Uterus (tissue), 4 donors: ENCODE results near the gene TIMM44. TPM values are rescaled to one million over a fixed set of nuclear protein-coding genes. Genes with fewer than 3 reads are reported as not detected.

Experiments
- DNase-seq, 2 donors: peaks; one replicate each; pipeline ENCODE4 v3.0.0-alpha.2; 2019 to 2020
- H3K27ac ChIP-seq, 2 donors: fragments of 200-600 bp; sonication (generic); 1 replicate in 1 of 2; 2 replicates in 1 of 2; pipeline ENCODE4 v1.5.1; 2016 to 2018
- H3K27me3 ChIP-seq, 2 donors: fragments of 200-600 bp; sonication (generic); one replicate each; pipeline ENCODE4 v1.5.1; 2018 to 2019; ENCODE audit warnings: control low read depth in 1 of 2
- H3K36me3 ChIP-seq, 2 donors: fragments of 200-600 bp; sonication (generic); one replicate each; pipeline ENCODE4 v1.5.1; 2019; ENCODE audit warnings: control low read depth in 1 of 2
- H3K4me1 ChIP-seq, 2 donors: fragments of 200-600 bp; sonication (generic); one replicate each; pipeline ENCODE4 v1.5.1; 2018 to 2019; ENCODE audit warnings: control low read depth in 1 of 2
- H3K4me3 ChIP-seq, 2 donors: fragments of 200-600 bp; sonication (generic); 1 replicate in 1 of 2; 2 replicates in 1 of 2; pipeline ENCODE4 v1.5.1; 2018 to 2019; ENCODE audit warnings: mild to moderate bottlenecking in 1 of 2
- H3K9me3 ChIP-seq, 2 donors: fragments of 200-600 bp; sonication (generic); one replicate each; pipeline ENCODE4 v1.5.1; 2019; ENCODE audit warnings: control low read depth in 1 of 2
- POLR2A ChIP-seq, 2 donors: fragments of 450-650 bp; IDR thresholded peaks; one replicate each; pipeline ENCODE4 v1.6.1; 2016; ENCODE audit warnings: antibody characterized with exemption in 2 of 2, mild to moderate bottlenecking in 1 of 2, moderate library complexity in 1 of 2
- intact Hi-C: fragments of 100-400 bp; cut with DNase I; formaldehyde crosslinking; loops from one replicate; pipeline ENCODE4 v1.15.1; 2023; ENCODE audit warnings: low total_unique reads
- total RNA-seq, 4 donors: library from RNA; depleted of rRNA in 3 of 4; stranded (reverse); fragments of >200 nt in 3 of 4; gene quantifications; one replicate each; pipeline versions ENCODE4 v1.1.0 to v1.2.4, GENCODE V29; 2014 to 2023
- TF ChIP-seq, protein P1 (sequence below), 4 experiments: fragments of 200-600 bp in 2 of 4; fragments of 450-650 bp in 2 of 4; sonication (generic) in 2 of 4; IDR thresholded peaks; one replicate each; pipeline ENCODE4 v1.5.1; 2016 to 2019; ENCODE audit warnings: antibody characterized with exemption in 4 of 4, mild to moderate bottlenecking in 2 of 4, moderate library complexity in 1 of 4
- donor health status: DM: yes; HTN: yes; CAD: no.

TIMM44 gene
- total RNA-seq, 4 donors from 2014 or later: 41.1 to 117 (median 62.9) TPM

DNA sequence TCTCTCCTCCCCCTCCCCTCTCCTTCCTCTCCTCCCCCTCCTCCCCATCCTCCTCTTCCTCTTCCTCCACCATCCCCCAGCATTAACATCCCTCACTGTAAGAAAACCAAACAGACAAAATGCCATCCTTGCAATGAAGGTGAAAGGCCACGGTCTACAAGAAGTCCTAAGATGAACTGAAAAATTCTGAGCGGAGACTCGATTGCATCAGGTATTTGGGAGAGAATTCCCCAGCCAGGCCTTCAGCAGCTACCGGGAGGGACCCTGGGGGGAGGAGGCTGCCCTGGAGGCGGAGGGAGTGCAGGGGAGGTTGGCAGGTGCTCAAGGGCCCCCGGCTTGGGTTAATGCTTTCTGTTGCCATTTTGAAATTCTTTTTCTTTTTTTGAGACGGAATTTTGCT, 10.1 kb upstream of the TIMM44 start:
- no peaks in the 10 kb centered on the region for H3K9me3 ChIP-seq
- DNase-seq: no peak
- no peaks in the 10 kb centered on the region for H3K27me3 ChIP-seq
- TF ChIP-seq POLR2A (IDR thresholded peaks at IDR 0.05): no peak
- TF ChIP-seq, protein P1, sequence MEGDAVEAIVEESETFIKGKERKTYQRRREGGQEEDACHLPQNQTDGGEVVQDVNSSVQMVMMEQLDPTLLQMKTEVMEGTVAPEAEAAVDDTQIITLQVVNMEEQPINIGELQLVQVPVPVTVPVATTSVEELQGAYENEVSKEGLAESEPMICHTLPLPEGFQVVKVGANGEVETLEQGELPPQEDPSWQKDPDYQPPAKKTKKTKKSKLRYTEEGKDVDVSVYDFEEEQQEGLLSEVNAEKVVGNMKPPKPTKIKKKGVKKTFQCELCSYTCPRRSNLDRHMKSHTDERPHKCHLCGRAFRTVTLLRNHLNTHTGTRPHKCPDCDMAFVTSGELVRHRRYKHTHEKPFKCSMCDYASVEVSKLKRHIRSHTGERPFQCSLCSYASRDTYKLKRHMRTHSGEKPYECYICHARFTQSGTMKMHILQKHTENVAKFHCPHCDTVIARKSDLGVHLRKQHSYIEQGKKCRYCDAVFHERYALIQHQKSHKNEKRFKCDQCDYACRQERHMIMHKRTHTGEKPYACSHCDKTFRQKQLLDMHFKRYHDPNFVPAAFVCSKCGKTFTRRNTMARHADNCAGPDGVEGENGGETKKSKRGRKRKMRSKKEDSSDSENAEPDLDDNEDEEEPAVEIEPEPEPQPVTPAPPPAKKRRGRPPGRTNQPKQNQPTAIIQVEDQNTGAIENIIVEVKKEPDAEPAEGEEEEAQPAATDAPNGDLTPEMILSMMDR (IDR thresholded peaks at IDR 0.05): no peak
- H3K36me3 ChIP-seq: no peaks in the 10 kb centered on the region
- intact Hi-C loops: no loop called here
- H3K4me1 ChIP-seq: no peaks in the 10 kb centered on the region
- H3K4me3 ChIP-seq: no peak overlapping the region
- H3K27ac ChIP-seq: no peak overlapping the region

- H3K4me3 ChIP-seq: no peak overlapping the region
- no peak overlapping the region for H3K27ac ChIP-seq
- TF ChIP-seq, protein P1 (IDR thresholded peaks at IDR 0.05): no peak
- DNase-seq: no peak
- no peaks in the 10 kb centered on the region for H3K4me1 ChIP-seq
- intact Hi-C loops: no loop called here
- no peaks in the 10 kb centered on the region for H3K27me3 ChIP-seq
- H3K36me3 ChIP-seq: no peaks in the 10 kb centered on the region
- no peaks in the 10 kb centered on the region for H3K9me3 ChIP-seq
Observed at GRCh38 chr19:7953060-7953459, 9.6 kb upstream of the TIMM44 start.

- intact Hi-C loops: no loop called here
- Histone ChIP-seq H3K27ac (no peak overlapping the region), H3K9me3 (no peaks in the 10 kb centered on the region), H3K27me3 (no peaks in the 10 kb centered on the region), H3K36me3 (no peaks in the 10 kb centered on the region), H3K4me3 (no peak overlapping the region), H3K4me1 (no peaks in the 10 kb centered on the region)
- TF ChIP-seq POLR2A (IDR thresholded peaks at IDR 0.05): no peak
- TF ChIP-seq, protein P1 (IDR thresholded peaks at IDR 0.05): no peak
- DNase-seq: no peak
Observed at GRCh38 chr19:7947939-7948338, 4.5 kb upstream of the TIMM44 start.

DNA sequence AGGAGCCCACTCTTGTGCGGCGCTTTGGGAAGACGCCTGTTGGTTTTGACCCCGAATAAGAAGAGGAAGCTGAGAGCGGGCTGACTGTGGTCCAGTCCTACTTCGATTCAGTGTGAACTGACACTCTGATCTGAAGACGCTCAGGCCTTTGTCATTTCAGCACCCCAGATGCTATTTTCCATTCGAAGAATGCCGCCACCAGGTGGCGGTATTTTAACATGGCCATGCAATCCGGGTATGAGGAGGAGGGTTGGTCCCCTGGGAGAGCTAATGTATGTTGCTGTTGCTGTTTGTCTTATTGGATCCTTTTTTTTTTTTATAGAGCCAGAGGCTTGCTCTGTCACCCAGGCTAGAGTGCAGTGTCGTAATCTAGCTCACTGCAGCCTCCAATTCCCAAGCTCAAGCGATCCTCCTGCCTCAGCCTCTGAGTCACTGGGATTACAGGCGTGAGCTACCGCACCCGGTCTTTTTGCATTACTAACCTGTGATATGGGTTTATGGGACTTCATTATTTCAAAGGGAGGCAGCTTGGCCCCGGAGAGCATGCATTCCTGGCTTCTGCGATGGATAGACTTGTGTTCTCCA, 803 bp upstream of the TIMM44 start:
- TF ChIP-seq POLR2A (IDR thresholded peaks at IDR 0.05): no peak
- TF ChIP-seq, protein P1 (IDR thresholded peaks at IDR 0.05): peak; percentile 75 to 88 (median 82)
- intact Hi-C loops: loop anchor here (5.0 kb wide), 1 partner anchor 58 kb away; no protein-coding TSS in a partner anchor
- H3K9me3 ChIP-seq: no peaks in the 10 kb centered on the region
- peak; percentile 82 to 90 for DNase-seq
- no peaks in the 10 kb centered on the region for H3K36me3 ChIP-seq
- H3K4me3 ChIP-seq: peak overlapping the region; percentile 55 to 98
- peak overlapping the region; percentile 72 to 88 for H3K27ac ChIP-seq
- no peaks in the 10 kb centered on the region for H3K27me3 ChIP-seq
- peaks cover 9 to 10% of the 10 kb centered on the region in 2 donors for H3K4me1 ChIP-seq

DNA sequence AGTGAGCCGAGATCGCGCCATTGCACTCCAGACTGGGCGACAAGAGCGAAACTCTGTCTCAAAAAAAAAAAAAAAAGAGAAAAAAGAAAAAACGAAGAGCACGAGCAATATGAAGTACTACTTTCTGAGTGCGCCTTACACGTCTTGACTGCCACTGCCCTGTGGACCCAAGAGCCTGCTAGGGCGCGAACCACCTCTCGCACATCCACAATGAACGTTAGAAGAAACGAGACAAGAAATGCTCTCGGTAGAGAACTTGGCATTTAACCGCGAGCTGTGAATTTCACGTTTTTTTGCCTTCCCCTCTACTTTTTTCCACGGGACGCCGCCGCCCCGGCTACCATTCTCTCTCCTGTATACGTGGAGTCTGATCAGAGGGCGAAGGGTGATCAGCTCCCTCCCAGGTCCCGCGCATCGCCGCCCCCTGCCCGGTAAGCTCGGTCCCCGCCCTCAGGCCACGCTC, 454 bp downstream of the TIMM44 start:
- peak overlapping the region; percentile 97 to 98 for H3K27ac ChIP-seq
- peak overlapping the region; percentile 64 to 98 for H3K4me3 ChIP-seq
- H3K9me3 ChIP-seq: no peaks in the 10 kb centered on the region
- H3K36me3 ChIP-seq: no peaks in the 10 kb centered on the region
- intact Hi-C loops: loop anchor here (5.0 kb wide), 1 partner anchor 59 kb away; no protein-coding TSS in a partner anchor
- no peaks in the 10 kb centered on the region for H3K27me3 ChIP-seq
- TF ChIP-seq POLR2A (IDR thresholded peaks at IDR 0.05): no peak
- TF ChIP-seq, protein P1 (IDR thresholded peaks at IDR 0.05): no peak
- DNase-seq: no peak
- H3K4me1 ChIP-seq: peaks cover 9 to 10% of the 10 kb centered on the region in 2 donors
